Measurements from ENCODE around the gene RAG2. TPM values are rescaled to one million over a fixed set of nuclear protein-coding genes. Genes with fewer than 3 reads are reported as not detected.

Gene RAG2
- total RNA-seq (not detected), polyA plus RNA-seq (under 1 TPM in 1 of 3 donors, not detected in 2; 0.43 TPM)
- long read RNA-seq, donor 1: 0 reads
- long read RNA-seq, donor 2: 0 reads

DNA sequence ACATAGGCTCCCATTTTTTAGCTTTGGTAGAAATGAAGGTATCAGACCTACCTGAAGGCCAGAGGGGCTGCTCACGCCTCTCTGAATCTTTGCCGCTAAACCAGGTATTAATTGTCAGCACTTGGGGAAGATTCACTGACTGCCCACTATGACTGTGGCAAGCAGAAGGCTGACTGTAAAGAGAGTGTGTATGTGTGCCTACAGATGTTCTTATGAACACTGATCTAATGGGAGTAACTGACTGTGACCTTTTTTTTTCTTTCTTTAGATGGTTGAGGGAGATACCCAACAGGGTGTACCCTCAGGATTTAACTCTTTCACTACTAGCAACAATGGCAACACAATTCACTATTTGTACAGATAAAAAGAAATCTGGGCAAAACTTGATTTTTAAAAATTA is at the start of gene RAG2:
TSS of gene RAG2 (minus strand) at position 186 of the 400 bp plus-strand sequence. CDS start 4,068 bp downstream, outside the sequence.
- H3K36me3 ChIP-seq (ENCODE audit: insufficient read depth in 1 of 2, low read depth in 1 of 2): no peaks in the 10 kb centered on the region
- peaks cover 10% of the 10 kb centered on the region for H3K4me1 ChIP-seq
- no peak for DNase-seq
- H3K27ac ChIP-seq: no peak within 1 kb of the TSS
- no peak within 1 kb of the TSS for H3K4me3 ChIP-seq
- intact Hi-C loops (cut with DNase I): no loop called here
- 82 to 95% (median 91%) methylated on average over 2 of the region's 2 CpGs for WGBS, 3 donors
- no peaks in the 10 kb centered on the region for H3K27me3 ChIP-seq (ENCODE audit: insufficient read depth in 3 of 3, low read length in 2 of 3)
- ATAC-seq: no peak
- H3K9me3 ChIP-seq: no peaks in the 10 kb centered on the region
- TF ChIP-seq CTCF (IDR thresholded peaks at IDR 0.05): no peak

- DNase-seq (no peak), ATAC-seq (no peak)
- 85 to 96% (median 95%) methylated on average over 2 of the region's 2 CpGs for whole genome bisulfite sequencing, 3 donors
- H3K27me3 ChIP-seq (ENCODE audit: insufficient read depth in 3 of 3, low read length in 2 of 3): no peaks in the 10 kb centered on the region
- no peak overlapping the region for H3K4me3 ChIP-seq
- TF ChIP-seq CTCF (IDR thresholded peaks at IDR 0.05): no peak
- no peaks in the 10 kb centered on the region for H3K9me3 ChIP-seq
- intact Hi-C loops (cut with DNase I): no loop called here
- no peaks in the 10 kb centered on the region for H3K36me3 ChIP-seq (ENCODE audit: insufficient read depth in 1 of 2, low read depth in 1 of 2)
- H3K27ac ChIP-seq: no peak overlapping the region
- H3K4me1 ChIP-seq: no peaks in the 10 kb centered on the region
Measured at GRCh38 chr11:36638556-36638955, 40.5 kb upstream of the RAG2 start.

- no peak for ATAC-seq
- WGBS, 3 donors: 93 to 96% (median 93%) methylated on average over 4 of the region's 4 CpGs
- Histone ChIP-seq H3K27ac (no peak overlapping the region), H3K9me3 (no peaks in the 10 kb centered on the region), H3K36me3 (ENCODE audit: insufficient read depth in 1 of 2, low read depth in 1 of 2) (no peaks in the 10 kb centered on the region), H3K27me3 (ENCODE audit: insufficient read depth in 3 of 3, low read length in 2 of 3) (no peaks in the 10 kb centered on the region), H3K4me3 (no peak overlapping the region), H3K4me1 (no peaks in the 10 kb centered on the region)
- no peak for TF ChIP-seq CTCF (IDR thresholded peaks at IDR 0.05)
- intact Hi-C loops (cut with DNase I): no loop called here
- no peak for DNase-seq
Measured at GRCh38 chr11:36635066-36635862, 37.2 kb upstream of the RAG2 start.

- ATAC-seq (no peak), DNase-seq (no peak)
- WGBS, 3 donors: 94 to 100% (median 96%) methylated on average over 2 of the region's 2 CpGs
- no peak for TF ChIP-seq CTCF (IDR thresholded peaks at IDR 0.05)
- Histone ChIP-seq H3K4me3 (no peak overlapping the region), H3K27ac (no peak overlapping the region), H3K36me3 (ENCODE audit: insufficient read depth in 1 of 2, low read depth in 1 of 2) (no peaks in the 10 kb centered on the region), H3K27me3 (ENCODE audit: insufficient read depth in 3 of 3, low read length in 2 of 3) (no peaks in the 10 kb centered on the region), H3K9me3 (no peaks in the 10 kb centered on the region), H3K4me1 (no peaks in the 10 kb centered on the region)
- intact Hi-C loops (cut with DNase I): no loop called here
Measured at GRCh38 chr11:36631774-36632173, 33.7 kb upstream of the RAG2 start.

All from psoas muscle (tissue), 8 donors.